ENCODE measurements around the gene BRINP1. TPM values are rescaled to one million over a fixed set of nuclear protein-coding genes. Genes with fewer than 3 reads are reported as not detected.

BRINP1 gene
- total and polyA plus RNA-seq, 2 of the 8 experiments (the other 6 are each of a cell fraction or from before 2014, with no cell fraction given), result 19.5 to 20.5 TPM

- no peak for TF ChIP-seq ATF2 (IDR thresholded peaks at IDR 0.05; ENCODE audit: low read length)
- TF ChIP-seq MAFK (IDR thresholded peaks at IDR 0.05; ENCODE audit: low read depth, low read length), result no peak
- TF ChIP-seq SP4 (IDR thresholded peaks at IDR 0.05; ENCODE audit: low read length), result no peak
These were observed 152.4 kb downstream of the BRINP1 start (continued) for GRCh38 chr9:119216651-119217331.
